HG03575 (cell line): ENCODE data around the gene HIPK2.

ENCODE experiments used
- ATAC-seq: cut with Tn5 transposase; IDR thresholded peaks from one replicate; pipeline ENCODE4 v1.9.1; 2021; ENCODE audit not compliant: unreplicated experiment, insufficient number of reproducible peaks, low FRiP score; ENCODE audit errors: extremely low read depth

Gene HIPK2

GRCh38 chr7:139702811-139703486, 74.8 kb downstream of the HIPK2 start:
- ATAC-seq = no peak

- no peak for ATAC-seq
Measured at GRCh38 chr7:139702313-139702731, 75.5 kb downstream of the HIPK2 start.

- ATAC-seq = no peak
Measured at GRCh38 chr7:139701908-139702307, 75.9 kb downstream of the HIPK2 start.

GRCh38 chr7:139700505-139701235, 77.1 kb downstream of the HIPK2 start:
- ATAC-seq = no peak

DNA sequence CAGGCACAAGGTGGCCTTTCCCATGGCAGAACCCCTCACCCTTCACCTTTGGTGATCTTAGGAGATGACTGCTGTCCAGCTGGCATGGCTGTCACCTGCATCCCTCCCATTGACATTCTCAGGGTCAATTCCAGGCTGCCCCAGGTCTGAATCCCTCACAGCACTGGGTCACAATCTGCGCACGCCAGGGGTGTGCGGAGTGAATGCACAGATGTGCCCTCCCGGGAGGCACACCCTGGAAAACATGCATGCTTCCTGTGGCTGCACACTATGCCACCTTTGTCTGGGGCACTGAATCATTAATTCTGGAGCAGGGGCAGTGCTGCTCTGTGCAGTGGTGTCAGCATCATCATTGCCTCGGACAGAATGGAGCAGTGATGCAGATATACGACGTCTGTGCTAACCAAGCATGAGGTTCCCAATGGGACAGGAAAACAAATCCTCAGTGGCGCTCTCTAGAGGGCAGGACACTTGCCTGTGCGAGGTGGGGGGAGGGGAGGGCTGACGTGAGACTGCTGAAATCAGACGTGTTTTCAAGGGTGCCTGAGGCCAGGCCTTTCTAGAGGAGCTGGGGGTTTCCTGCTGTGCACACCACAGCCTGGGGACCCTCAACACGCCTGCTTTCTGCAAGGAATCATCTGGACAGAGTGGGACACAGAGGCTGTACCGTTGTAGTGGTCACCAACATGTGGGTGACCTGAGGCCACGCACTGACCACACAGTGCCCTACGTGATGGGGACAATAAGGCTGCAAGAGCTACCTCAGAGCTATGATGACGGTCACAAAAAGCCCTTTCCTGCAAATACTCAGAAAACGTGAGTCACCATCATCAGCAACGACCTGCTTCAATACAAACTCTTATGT, 77.9 kb downstream of the HIPK2 start:
- ATAC-seq = no peak

DNA sequence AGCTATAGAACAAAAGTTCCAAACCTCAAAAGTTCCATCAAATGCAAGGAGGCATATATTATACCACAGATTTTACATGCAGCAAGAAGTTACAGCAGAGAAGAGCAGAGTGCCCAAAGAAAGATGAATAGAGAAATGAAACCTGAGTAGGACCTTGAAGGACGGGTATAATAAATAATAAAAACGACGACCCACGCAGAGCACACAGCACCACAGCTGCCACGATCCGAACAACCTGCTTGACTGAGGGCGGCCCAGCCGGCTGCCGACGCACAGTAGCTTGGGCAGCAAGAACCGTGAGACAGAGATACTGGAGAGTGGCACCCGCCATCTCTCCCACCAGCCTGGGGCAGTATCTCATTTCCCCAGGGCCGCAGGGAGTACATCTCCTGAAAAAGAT, 79.0 kb downstream of the HIPK2 start:
- ATAC-seq = no peak

DNA sequence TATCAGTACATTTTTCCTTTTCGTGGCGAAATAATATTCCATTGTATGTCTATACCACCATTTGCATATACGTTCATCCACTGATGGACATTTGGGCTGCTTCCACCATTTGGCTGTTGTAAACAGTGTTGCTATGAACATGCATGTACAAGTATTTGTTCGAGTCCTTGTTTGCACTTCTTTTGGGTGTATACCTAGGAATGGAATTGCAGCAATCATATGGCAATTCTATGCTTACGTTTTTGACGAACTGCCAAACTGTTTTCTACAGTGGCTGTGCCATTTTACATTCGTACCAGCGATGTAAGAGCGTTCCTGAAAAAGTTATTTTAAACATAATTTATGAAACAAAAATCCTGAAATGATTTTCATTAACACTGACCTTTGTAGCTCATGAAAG, 79.5 kb downstream of the HIPK2 start:
- ATAC-seq = no peak

DNA sequence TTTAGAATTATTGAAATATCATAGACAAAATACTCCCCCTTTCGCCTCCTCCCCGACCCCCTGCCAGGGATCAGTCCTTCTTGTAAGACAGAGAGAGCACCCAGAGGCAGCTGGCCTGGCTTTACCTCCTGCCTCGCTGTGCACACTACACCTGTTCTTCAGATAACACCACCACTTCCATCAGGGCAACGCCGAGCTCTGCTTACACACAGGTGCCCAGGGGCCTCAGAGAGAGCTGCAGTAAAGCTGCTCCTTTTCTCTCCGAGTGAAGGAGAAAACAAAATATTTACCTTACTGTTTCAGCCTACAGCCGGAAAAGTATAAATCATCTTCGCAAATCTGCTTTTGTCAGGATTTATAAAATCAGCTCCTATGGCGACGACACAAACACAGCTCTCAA, 80.7 kb downstream of the HIPK2 start:
- ATAC-seq = no peak

GRCh38 chr7:139696552-139696951, 81.2 kb downstream of the HIPK2 start:
- no peak for ATAC-seq

DNA sequence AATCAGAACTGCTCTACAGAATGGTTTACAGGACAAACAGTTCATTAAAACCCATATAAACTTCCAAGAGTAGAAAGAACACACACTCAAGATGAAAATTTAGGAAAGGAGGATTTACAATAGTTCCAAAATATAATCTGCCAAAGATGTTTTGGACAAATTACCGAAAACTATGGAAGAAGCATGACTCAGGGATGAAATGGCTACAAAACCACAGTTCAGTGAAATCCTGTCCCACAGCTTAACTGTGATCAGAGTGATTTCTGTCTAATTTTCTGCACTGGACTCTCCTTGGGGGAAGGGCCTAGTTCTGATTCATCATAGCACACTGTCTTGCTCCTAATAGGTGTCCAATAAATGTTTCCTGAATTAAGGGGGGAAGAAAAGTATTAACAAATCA, 82.2 kb downstream of the HIPK2 start:
- ATAC-seq = no peak

- ATAC-seq = no peak
Measured at GRCh38 chr7:139695051-139695450, 82.7 kb downstream of the HIPK2 start.

DNA sequence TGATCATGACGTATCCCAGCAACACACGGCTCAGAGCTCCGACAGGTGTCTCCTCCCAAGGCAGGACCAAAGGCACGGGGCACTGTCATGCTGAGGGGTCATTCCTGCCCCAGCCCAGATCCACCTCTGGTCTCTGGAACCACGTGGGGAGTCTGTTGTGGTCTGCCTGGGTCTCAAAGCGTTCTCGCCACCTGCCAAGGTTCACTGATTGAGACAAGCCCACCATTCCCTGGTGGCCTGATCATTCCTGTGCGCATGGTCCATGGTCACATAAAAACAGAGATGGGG, 83.5 kb downstream of the HIPK2 start:
- no peak for ATAC-seq

DNA sequence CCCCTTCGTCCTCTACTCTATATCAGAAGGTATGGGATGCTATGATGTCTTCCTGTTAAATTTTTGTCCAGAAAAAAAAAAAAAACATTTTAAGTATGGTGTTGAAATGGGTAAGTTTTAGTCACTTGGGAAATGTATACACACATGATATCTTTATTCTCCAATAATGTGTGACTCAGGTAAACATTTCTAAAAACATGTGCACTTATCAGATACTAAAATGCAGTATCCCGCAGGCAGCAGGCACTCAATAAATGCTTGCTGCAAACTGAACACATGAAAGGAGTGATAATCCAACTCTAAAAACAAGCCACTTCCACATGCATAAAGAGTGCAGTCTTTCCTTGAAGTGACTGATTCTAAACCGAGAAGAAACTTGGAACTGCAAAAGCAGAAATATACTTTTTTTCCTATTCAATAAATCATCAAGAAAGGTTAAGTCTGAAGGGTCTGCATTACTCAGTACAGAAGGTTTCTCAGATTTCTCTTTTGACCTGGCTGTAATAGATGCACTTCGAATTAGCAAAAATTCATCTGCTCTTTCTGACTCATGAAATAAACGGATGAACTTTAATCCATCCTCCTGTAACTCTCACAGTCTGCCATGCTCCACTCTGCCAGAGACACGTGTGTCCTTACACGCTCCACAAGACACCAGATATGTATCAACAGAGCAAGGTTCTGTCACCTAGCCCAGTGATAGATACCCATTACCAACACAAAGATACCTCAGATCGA, 84.0 kb downstream of the HIPK2 start:
- ATAC-seq = no peak

DNA sequence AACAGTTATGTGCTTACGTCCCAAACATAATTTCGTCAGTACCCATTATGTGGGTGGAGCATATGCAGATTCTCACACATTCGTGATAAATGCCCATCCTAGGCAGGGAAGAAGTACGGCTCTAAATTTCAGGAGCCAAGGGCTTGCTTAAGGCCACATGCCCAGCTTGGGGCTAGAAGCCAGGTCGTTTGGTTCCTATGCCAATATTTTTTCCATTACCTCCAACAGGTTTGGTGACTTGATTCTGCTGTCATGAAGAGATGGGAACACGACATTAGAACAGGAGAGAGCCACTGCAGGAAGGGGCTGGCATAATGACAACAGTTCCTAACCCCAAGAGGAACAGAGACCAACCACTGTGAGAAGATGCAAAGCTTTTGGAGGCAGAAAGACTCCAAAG, 85.1 kb downstream of the HIPK2 start:
- ATAC-seq = no peak

- ATAC-seq = no peak
Measured at GRCh38 chr7:139691253-139691781, 86.5 kb downstream of the HIPK2 start.

- no peak for ATAC-seq
Measured at GRCh38 chr7:139687980-139688632, 89.7 kb downstream of the HIPK2 start.

DNA sequence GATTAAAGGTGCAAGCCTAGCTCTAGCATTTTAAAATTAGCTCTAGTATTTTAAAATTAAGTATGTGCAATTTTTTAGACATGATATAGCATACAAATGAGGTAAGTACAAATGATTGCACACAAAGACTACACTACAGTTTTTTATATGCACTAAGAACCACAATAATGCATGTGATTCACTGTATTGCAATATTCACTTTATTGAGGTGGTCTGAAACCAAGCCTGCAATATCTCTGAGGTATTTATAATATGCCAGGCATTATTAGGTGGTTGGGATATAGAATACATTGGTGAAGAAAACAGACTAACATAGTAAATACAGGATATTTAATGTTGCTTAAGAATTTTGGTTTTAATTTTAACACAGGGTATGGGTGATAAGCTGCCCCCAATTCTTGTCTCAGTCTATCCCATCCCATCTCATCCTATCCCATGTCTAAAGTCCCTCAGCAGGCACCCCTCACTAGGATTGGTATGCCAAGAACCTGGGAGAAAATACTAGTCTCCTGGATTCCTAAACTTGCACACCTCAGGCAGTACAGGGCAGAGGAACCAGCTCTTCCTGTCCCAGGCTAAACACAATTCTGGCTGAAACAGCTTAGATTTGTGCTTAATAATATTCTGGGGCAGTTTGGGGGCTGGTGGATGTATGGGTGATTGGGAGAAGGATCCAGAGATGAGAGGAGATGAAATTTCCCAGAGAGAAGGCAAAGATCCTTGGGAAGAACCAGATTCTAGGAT, 90.4 kb downstream of the HIPK2 start:
- no peak for ATAC-seq
